GM21515 (cell line): Measurements from ENCODE around the gene OR2D3.
"Not testable (repeated sequence)": the region's sequence is repeated elsewhere in the genome, so short reads cannot be mapped to it uniquely, and the experiment has no call there.

Experiments used
- ATAC-seq: cut with Tn5 transposase; IDR thresholded peaks from one replicate; pipeline ENCODE4 v1.9.1; 2021; ENCODE audit not compliant: unreplicated experiment

OR2D3 gene

GRCh38 chr11:6920702-6921101 lies at the start of gene OR2D3:
OR2D3 (plus strand) TSS chr11:6921002; CDS start chr11:6921002, 0 bp downstream.
- ATAC-seq = no peak

GRCh38 chr11:6871278-6871677 lies 49.5 kb upstream of the OR2D3 start:
- ATAC-seq = no peak

- ATAC-seq = no peak
Observed at GRCh38 chr11:6875761-6876160, 45.0 kb upstream of the OR2D3 start.

GRCh38 chr11:6876325-6876724 lies 44.5 kb upstream of the OR2D3 start, which contains the start of gene OR10A4:
OR10A4 (plus strand) TSS chr11:6876625; CDS start chr11:6876648, 23 bp downstream.
- ATAC-seq = no peak

GRCh38 chr11:6876914-6877313 lies 43.9 kb upstream of the OR2D3 start:
- ATAC-seq = no peak

- ATAC-seq = no peak
Observed at GRCh38 chr11:6882751-6883150, 38.1 kb upstream of the OR2D3 start.

- ATAC-seq = not testable (repeated sequence)
Observed at GRCh38 chr11:6887711-6888110, 33.1 kb upstream of the OR2D3 start.

GRCh38 chr11:6888830-6889229 lies 32.0 kb upstream of the OR2D3 start:
- no peak for ATAC-seq

- no peak for ATAC-seq
Observed at GRCh38 chr11:6889835-6890234, 31.0 kb upstream of the OR2D3 start.

GRCh38 chr11:6892400-6892799 lies 28.4 kb upstream of the OR2D3 start, which contains the start of gene OR2D2:
OR2D2 (minus strand) TSS chr11:6892500; CDS start chr11:6892500, 0 bp downstream.
- no peak for ATAC-seq

GRCh38 chr11:6894097-6894496 lies 26.7 kb upstream of the OR2D3 start:
- no peak for ATAC-seq

GRCh38 chr11:6895010-6895409 lies 25.8 kb upstream of the OR2D3 start:
- peak; percentile 69 for ATAC-seq

GRCh38 chr11:6898911-6899310 lies 21.9 kb upstream of the OR2D3 start:
- ATAC-seq = no peak

- ATAC-seq = no peak
Observed at GRCh38 chr11:6900327-6900999, 20.3 kb upstream of the OR2D3 start.

GRCh38 chr11:6904804-6905203 lies 16.0 kb upstream of the OR2D3 start:
- not testable (repeated sequence) for ATAC-seq

- ATAC-seq = no peak
Observed at GRCh38 chr11:6911378-6911777, 9.4 kb upstream of the OR2D3 start.

- no peak for ATAC-seq
Observed at GRCh38 chr11:6911948-6912347, 8.9 kb upstream of the OR2D3 start.

GRCh38 chr11:6919698-6920097 lies 1.1 kb upstream of the OR2D3 start:
- ATAC-seq = no peak

- ATAC-seq = no peak
Observed at GRCh38 chr11:6925007-6925577, 4.3 kb downstream of the OR2D3 start.

GRCh38 chr11:6925636-6926207 lies 4.9 kb downstream of the OR2D3 start:
- peak; percentile 11 for ATAC-seq

- ATAC-seq = peak; percentile 62
Observed at GRCh38 chr11:6926208-6927029, 5.6 kb downstream of the OR2D3 start, which contains the start of gene ZNF215. ZNF215 (plus strand) TSS chr11:6926426; CDS start chr11:6932273, 5,847 bp downstream.
